Thoracic aorta (tissue), 2 donors: Measurements from ENCODE around the gene CDCA3. TPM values are rescaled to one million over a fixed set of nuclear protein-coding genes. Genes with fewer than 3 reads are reported as not detected.

Source experiments
- ATAC-seq: fragments of 150-250 bp; one replicate; pipeline ENCODE4 v1.8.0; 2017; ENCODE audit warnings: low read depth; ENCODE audit not compliant: insufficient number of reproducible peaks, low FRiP score
- DNase-seq: peaks from one replicate; pipeline ENCODE4 v3.0.0-alpha.2; 2020; ENCODE audit warnings: low spot score
- H3K27ac ChIP-seq, 2 donors: fragments of 200-600 bp; sonication (generic); 1 replicate in 1 of 2; 2 replicates in 1 of 2; pipeline ENCODE4 v1.5.1; 2016; ENCODE audit warnings: mild to moderate bottlenecking in 2 of 2, moderate library complexity in 2 of 2
- H3K27me3 ChIP-seq: fragments of 200-600 bp; sonication (generic); replicated peaks from 2 replicates; pipeline ENCODE4 v1.6.0; 2016; ENCODE audit warnings: mild to moderate bottlenecking; ENCODE audit not compliant: insufficient read depth
- H3K36me3 ChIP-seq: fragments of 200-600 bp; sonication (generic); one replicate; pipeline ENCODE4 v1.5.1; 2016
- H3K4me1 ChIP-seq, 2 donors: fragments of 200-600 bp; sonication (generic); 1 replicate in 1 of 2; 2 replicates in 1 of 2; pipeline versions ENCODE4 v1.5.1 to v1.6.0; 2016; ENCODE audit warnings: low read depth in 2 of 2, mild to moderate bottlenecking in 1 of 2; ENCODE audit not compliant: control insufficient read depth in 1 of 2
- H3K4me3 ChIP-seq: fragments of 200-600 bp; sonication (generic); 2 replicates; pipeline ENCODE4 v1.5.1; 2016; ENCODE audit warnings: mild to moderate bottlenecking
- H3K9me3 ChIP-seq: fragments of 200-600 bp; sonication (generic); 2 replicates; pipeline ENCODE4 v1.5.1; 2016
- CTCF ChIP-seq: fragments of 200-600 bp; sonication (generic); IDR thresholded peaks from one replicate; pipeline ENCODE4 v1.5.1; 2019; ENCODE audit warnings: antibody characterized with exemption
- total RNA-seq, 2 donors: library from RNA; depleted of rRNA; stranded (reverse); fragments of >200 nt; gene quantifications; one replicate each; pipeline versions ENCODE4 v1.1.0 to v1.2.3, GENCODE V29; 2016

Gene CDCA3
- total RNA-seq, 2 donors from 2014 or later, result 1.8 to 1.9 TPM

DNA sequence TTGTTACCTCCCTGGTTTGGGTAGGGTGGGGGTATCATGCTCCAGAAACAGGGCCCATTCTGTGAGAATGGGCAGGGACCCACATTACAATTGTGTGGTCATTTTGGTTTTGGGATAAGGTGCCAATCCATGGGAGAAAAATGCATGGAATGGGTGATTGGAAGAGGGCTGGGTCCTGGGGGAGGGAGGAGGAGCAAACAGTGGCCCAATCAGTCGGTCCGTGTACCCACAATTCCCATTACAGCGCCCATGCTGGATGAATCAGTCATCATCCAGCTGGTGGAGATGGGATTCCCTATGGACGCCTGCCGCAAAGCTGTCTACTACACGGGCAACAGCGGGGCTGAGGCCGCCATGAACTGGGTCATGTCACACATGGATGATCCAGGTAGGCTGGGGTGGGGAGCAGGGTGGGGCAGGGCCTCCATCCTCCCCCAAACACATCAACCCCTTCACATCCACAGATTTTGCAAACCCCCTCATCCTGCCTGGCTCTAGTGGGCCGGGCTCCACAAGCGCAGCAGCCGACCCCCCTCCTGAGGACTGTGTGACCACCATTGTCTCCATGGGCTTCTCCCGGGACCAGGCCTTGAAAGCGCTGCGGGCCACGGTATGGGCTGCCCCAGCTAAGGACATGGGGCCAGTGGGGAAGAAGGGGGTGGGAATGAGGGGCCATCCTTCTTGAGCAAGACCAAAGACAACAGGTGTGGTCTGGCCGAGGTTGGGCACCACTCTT lies 12.7 kb upstream of the CDCA3 start:
- ATAC-seq, result no peak
- Histone ChIP-seq H3K4me1 (peaks cover 6 to 12% of the 10 kb centered on the region in 2 donors), H3K9me3 (no peaks in the 10 kb centered on the region), H3K36me3 (peaks cover 56% of the 10 kb centered on the region), H3K27ac (no peak overlapping the region), H3K27me3 (no peaks in the 10 kb centered on the region), H3K4me3 (no peak overlapping the region)
- TF ChIP-seq CTCF, result no peak
- no peak for DNase-seq

DNA sequence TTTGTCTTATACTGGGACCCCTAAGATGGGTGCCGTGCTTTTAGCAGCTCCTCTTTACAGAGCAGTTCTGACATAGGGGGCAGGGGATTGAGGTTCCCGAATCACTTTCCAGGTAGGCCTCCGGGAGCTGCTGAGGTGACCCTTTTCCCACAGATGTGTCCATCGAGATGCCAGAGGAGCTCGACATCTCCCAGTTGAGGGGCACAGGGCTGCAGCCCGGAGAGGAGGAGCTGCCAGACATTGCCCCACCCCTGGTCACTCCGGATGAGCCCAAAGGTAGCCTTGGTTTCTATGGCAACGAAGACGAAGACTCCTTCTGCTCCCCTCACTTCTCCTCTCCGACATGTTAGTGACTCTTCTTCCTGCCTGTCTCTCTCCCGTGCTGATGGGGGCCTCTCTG lies 11.9 kb upstream of the CDCA3 start:
- Histone ChIP-seq H3K27me3 (no peaks in the 10 kb centered on the region), H3K4me3 (no peak overlapping the region), H3K9me3 (no peaks in the 10 kb centered on the region), H3K4me1 (peaks cover 0 to 6% of the 10 kb centered on the region in 2 donors), H3K27ac (no peak overlapping the region), H3K36me3 (peaks cover 63% of the 10 kb centered on the region)
- TF ChIP-seq CTCF, result no peak
- DNase-seq (no peak), ATAC-seq (no peak)

GRCh38 chr12:6861391-6861790 lies 10.3 kb upstream of the CDCA3 start:
- TF ChIP-seq CTCF, result no peak
- Histone ChIP-seq H3K4me3 (no peak overlapping the region), H3K27ac (no peak overlapping the region), H3K4me1 (peaks cover 0 to under 1% of the 10 kb centered on the region in 2 donors), H3K36me3 (peaks cover 80% of the 10 kb centered on the region), H3K9me3 (no peaks in the 10 kb centered on the region), H3K27me3 (no peaks in the 10 kb centered on the region)
- DNase-seq, result no peak
- no peak for ATAC-seq

- Histone ChIP-seq H3K36me3 (peaks cover 84% of the 10 kb centered on the region), H3K27me3 (no peaks in the 10 kb centered on the region), H3K4me1 (no peaks in the 10 kb centered on the region), H3K27ac (no peak overlapping the region), H3K4me3 (no peak overlapping the region), H3K9me3 (no peaks in the 10 kb centered on the region)
- no peak for TF ChIP-seq CTCF
- ATAC-seq (no peak), DNase-seq (no peak)
Measured at GRCh38 chr12:6860942-6861341, 9.9 kb upstream of the CDCA3 start.

DNA sequence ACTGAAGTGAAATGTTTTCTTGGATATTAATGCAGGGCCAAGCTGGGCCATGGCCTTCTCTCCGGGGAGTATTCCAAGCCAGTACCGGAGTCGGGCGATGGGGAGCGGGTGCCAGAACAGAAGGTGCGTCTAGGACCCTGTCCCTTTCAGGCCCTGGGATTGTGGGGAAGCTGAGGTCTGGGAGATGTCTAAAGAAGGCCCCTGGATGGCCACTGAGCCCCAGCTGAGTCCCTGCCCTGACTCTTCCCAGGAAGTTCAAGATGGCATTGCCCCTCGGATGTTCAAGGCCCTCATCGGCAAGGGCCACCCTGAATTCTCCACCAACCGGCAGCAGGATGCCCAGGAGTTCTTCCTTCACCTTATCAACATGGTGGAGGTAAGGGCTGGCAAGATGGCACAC lies 9.0 kb upstream of the CDCA3 start:
- no peak for DNase-seq
- no peak for TF ChIP-seq CTCF
- Histone ChIP-seq H3K27ac (no peak overlapping the region), H3K4me1 (no peaks in the 10 kb centered on the region), H3K36me3 (peaks cover 90% of the 10 kb centered on the region), H3K27me3 (no peaks in the 10 kb centered on the region), H3K4me3 (no peak overlapping the region), H3K9me3 (no peaks in the 10 kb centered on the region)
- ATAC-seq, result no peak
